ENCODE measurements around the gene YIF1A. TPM values are rescaled to one million over a fixed set of nuclear protein-coding genes. Genes with fewer than 3 reads are reported as not detected.
A peak's percentile ranks its signal among the peaks of the same experiment; 100 is the strongest.

YIF1A gene
- total RNA-seq, 1 donor: 182 TPM

- peak; percentile 88 for TF ChIP-seq CTCF (IDR thresholded peaks at IDR 0.05; ENCODE audit: extremely low read depth, low read depth, low read length)
- Histone ChIP-seq H3K27ac (ENCODE audit: low read depth, low read length) (no peak overlapping the region), H2AFZ (ENCODE audit: low read length) (no peak overlapping the region), H4K20me1 (ENCODE audit: insufficient read depth, low read length) (peaks cover 35% of the 10 kb centered on the region), H3K79me2 (ENCODE audit: insufficient read depth, low read length) (peaks cover 36% of the 10 kb centered on the region), H3K4me1 (ENCODE audit: insufficient read depth, low read length) (peaks cover 9% of the 10 kb centered on the region), H3K36me3 (ENCODE audit: insufficient read depth, low read length) (peaks cover 31% of the 10 kb centered on the region), H3K4me2 (ENCODE audit: insufficient read depth, low read length) (no peak overlapping the region), H3K9me3 (ENCODE audit: low read depth, low read length) (no peaks in the 10 kb centered on the region), H3K27me3 (ENCODE audit: insufficient read depth, low read length) (peaks cover 6% of the 10 kb centered on the region), H3K4me3 (ENCODE audit: insufficient read depth, low read length) (no peak overlapping the region)
- DNase-seq (ENCODE audit: insufficient read length, low spot score, missing footprints): peak; percentile 100
These were observed 6.2 kb downstream of the YIF1A start for GRCh38 chr11:66282468-66283455.

DNA sequence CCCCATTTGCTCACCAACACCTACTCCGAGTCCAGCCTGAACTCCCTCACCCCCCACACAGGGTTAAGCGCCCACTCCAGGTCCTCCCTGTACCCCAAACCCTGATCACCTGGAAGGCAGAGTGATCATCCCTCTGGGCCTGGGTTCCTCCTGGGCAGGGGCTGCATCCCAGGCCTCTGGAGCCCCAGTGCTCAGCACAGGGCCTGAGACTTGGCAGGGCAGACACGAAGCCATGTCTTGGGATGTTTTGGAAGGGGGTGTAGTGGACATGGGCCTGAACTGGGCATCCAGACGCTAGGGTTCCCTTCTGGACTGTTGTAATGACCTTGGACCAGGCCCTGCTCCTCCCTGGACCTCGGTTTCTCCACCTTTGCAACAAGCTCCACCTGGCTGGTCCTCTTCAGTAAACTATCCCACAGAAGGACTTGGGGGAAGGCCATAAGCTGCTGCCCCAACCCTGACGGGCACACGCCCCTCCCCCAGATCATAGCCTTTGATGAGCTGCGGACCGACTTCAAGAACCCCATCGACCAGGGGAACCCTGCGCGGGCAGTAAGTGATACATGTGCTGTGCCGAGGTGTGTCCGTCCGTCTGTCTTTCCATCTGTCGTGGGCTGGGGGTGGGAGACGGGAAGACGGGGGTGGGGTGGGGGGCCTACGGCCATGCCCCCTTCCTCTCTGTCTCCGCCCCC is 7.0 kb downstream of the YIF1A start:
- Histone ChIP-seq H3K36me3 (ENCODE audit: insufficient read depth, low read length) (peaks cover 28% of the 10 kb centered on the region), H4K20me1 (ENCODE audit: insufficient read depth, low read length) (peaks cover 40% of the 10 kb centered on the region), H3K27me3 (ENCODE audit: insufficient read depth, low read length) (peaks cover 6% of the 10 kb centered on the region), H3K4me3 (ENCODE audit: insufficient read depth, low read length) (no peak overlapping the region), H2AFZ (ENCODE audit: low read length) (no peak overlapping the region), H3K4me1 (ENCODE audit: insufficient read depth, low read length) (peaks cover 4% of the 10 kb centered on the region), H3K27ac (ENCODE audit: low read depth, low read length) (no peak overlapping the region), H3K9me3 (ENCODE audit: low read depth, low read length) (no peaks in the 10 kb centered on the region), H3K79me2 (ENCODE audit: insufficient read depth, low read length) (peaks cover 27% of the 10 kb centered on the region), H3K4me2 (ENCODE audit: insufficient read depth, low read length) (no peak overlapping the region)
- DNase-seq (ENCODE audit: insufficient read length, low spot score, missing footprints): no peak
- no peak for TF ChIP-seq CTCF (IDR thresholded peaks at IDR 0.05; ENCODE audit: extremely low read depth, low read depth, low read length)

- H2AFZ ChIP-seq (ENCODE audit: low read length): no peak overlapping the region
These were observed 7.9 kb downstream of the YIF1A start for GRCh38 chr11:66281001-66281400.

More at GRCh38 chr11:66281001-66281400, 7.9 kb downstream of the YIF1A start:
- H4K20me1 ChIP-seq (ENCODE audit: insufficient read depth, low read length): peaks cover 36% of the 10 kb centered on the region
- H3K27me3 ChIP-seq (ENCODE audit: insufficient read depth, low read length): peaks cover 6% of the 10 kb centered on the region
- no peak for TF ChIP-seq CTCF (IDR thresholded peaks at IDR 0.05; ENCODE audit: extremely low read depth, low read depth, low read length)
- H3K4me3 ChIP-seq (ENCODE audit: insufficient read depth, low read length): no peak overlapping the region
- H3K79me2 ChIP-seq (ENCODE audit: insufficient read depth, low read length): peaks cover 18% of the 10 kb centered on the region
- no peak overlapping the region for H3K4me2 ChIP-seq (ENCODE audit: insufficient read depth, low read length)
- H3K4me1 ChIP-seq (ENCODE audit: insufficient read depth, low read length): peaks cover 4% of the 10 kb centered on the region
- no peak for DNase-seq (ENCODE audit: insufficient read length, low spot score, missing footprints)
- no peak overlapping the region for H3K27ac ChIP-seq (ENCODE audit: low read depth, low read length)
- H3K36me3 ChIP-seq (ENCODE audit: insufficient read depth, low read length): peaks cover 22% of the 10 kb centered on the region
- no peaks in the 10 kb centered on the region for H3K9me3 ChIP-seq (ENCODE audit: low read depth, low read length)
